Measurements from ENCODE around the gene TIAM1. TPM values are rescaled to one million over a fixed set of nuclear protein-coding genes. Genes with fewer than 3 reads are reported as not detected.

The TIAM1 gene
- total and polyA plus RNA-seq, 2 of the 8 experiments (the other 6 are each of a cell fraction or from before 2014, with no cell fraction given): 10.1 to 30.7 TPM

GRCh38 chr21:31234936-31235335 lies 109.1 kb downstream of the TIAM1 start (continued):
- TF ChIP-seq SIN3A (conservative IDR thresholded peaks at IDR 0.05 in 1 of 2, IDR thresholded peaks at IDR 0.05 in 1 of 2; ENCODE audit: low read depth in 1 of 2, low read length in 2 of 2) (no peak), SP2 (IDR thresholded peaks at IDR 0.05; ENCODE audit: low read length) (no peak)
